Nephron progenitor cell (in vitro differentiated cells): ENCODE measurements around the gene PTK7.
A peak's percentile ranks its signal among the peaks of the same experiment; 100 is the strongest.

ENCODE experiments used
- DNase-seq: peaks from one replicate; pipeline ENCODE4 v3.0.0; 2021
- H3K27ac Mint-ChIP-seq: 2 replicates; pipeline ENCODE4 v1.8.0; 2021; ENCODE audit warnings: mild to moderate bottlenecking, moderate library complexity, mixed read lengths
- H3K27me3 Mint-ChIP-seq: 2 replicates; pipeline ENCODE4 v1.8.0; 2021; ENCODE audit warnings: mild to moderate bottlenecking, low read depth, mixed read lengths; ENCODE audit not compliant: poor library complexity
- H3K36me3 Mint-ChIP-seq: 2 replicates; pipeline ENCODE4 v1.8.0; 2021; ENCODE audit warnings: low read depth, mixed read lengths
- H3K4me1 Mint-ChIP-seq: 2 replicates; pipeline ENCODE4 v1.8.0; 2021; ENCODE audit warnings: mixed read lengths
- H3K4me3 Mint-ChIP-seq: 2 replicates; pipeline ENCODE4 v1.8.0; 2021; ENCODE audit warnings: mild to moderate bottlenecking, moderate library complexity, mixed read lengths
- H3K9me3 Mint-ChIP-seq: 2 replicates; pipeline ENCODE4 v1.8.0; 2021; ENCODE audit warnings: mild to moderate bottlenecking, moderate library complexity, mixed read lengths
- TF ChIP-seq, protein P1 (sequence below): fragments of 200-600 bp; sonication (generic); IDR thresholded peaks from 2 replicates; pipeline ENCODE4 v1.5.0; 2021; ENCODE audit warnings: antibody characterized with exemption

The PTK7 gene

GRCh38 chr6:43183441-43183840 is 107.3 kb downstream of the PTK7 start:
- peaks cover 41% of the 10 kb centered on the region for H3K36me3 Mint-ChIP-seq

DNA sequence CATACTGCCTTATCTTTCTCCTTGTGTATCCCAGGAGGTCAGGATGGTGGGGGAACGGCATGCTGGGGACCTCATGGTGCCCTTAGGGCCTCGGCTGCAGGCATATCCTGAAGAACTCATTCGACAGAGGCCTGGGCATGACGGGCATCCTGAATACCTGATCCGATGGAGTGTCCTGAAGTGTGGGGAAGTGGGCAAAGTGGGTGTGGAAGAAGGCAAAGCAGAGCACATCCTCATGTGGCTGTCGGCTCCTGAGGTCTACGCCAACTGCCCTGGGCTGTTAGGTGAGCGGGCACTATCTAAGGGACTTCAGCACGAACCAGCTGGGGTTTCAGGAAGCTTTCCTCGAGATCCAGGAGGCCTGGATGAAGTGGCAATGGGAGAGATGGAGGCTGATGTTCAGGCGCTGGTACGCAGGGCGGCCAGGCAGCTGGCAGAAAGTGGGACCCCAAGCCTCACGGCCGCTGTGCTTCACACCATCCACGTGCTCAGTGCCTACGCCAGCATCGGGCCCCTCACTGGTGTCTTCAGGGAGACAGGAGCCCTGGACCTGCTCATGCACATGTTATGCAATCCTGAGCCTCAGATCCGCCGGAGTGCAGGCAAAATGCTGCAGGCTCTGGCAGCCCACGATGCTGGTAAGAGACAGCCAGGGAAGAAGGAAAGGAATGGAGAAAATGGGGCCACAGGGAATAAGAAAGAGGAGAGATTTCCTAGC is 108.3 kb downstream of the PTK7 start:
- Mint-ChIP-seq H3K9me3 (no peaks in the 10 kb centered on the region), H3K36me3 (peaks cover 42% of the 10 kb centered on the region), H3K4me3 (peak overlapping the region; percentile 50), H3K4me1 (peaks cover 43% of the 10 kb centered on the region), H3K27ac (peak overlapping the region; percentile 24), H3K27me3 (no peaks in the 10 kb centered on the region)
- TF ChIP-seq, protein P1, sequence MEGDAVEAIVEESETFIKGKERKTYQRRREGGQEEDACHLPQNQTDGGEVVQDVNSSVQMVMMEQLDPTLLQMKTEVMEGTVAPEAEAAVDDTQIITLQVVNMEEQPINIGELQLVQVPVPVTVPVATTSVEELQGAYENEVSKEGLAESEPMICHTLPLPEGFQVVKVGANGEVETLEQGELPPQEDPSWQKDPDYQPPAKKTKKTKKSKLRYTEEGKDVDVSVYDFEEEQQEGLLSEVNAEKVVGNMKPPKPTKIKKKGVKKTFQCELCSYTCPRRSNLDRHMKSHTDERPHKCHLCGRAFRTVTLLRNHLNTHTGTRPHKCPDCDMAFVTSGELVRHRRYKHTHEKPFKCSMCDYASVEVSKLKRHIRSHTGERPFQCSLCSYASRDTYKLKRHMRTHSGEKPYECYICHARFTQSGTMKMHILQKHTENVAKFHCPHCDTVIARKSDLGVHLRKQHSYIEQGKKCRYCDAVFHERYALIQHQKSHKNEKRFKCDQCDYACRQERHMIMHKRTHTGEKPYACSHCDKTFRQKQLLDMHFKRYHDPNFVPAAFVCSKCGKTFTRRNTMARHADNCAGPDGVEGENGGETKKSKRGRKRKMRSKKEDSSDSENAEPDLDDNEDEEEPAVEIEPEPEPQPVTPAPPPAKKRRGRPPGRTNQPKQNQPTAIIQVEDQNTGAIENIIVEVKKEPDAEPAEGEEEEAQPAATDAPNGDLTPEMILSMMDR: no peak
- DNase-seq: no peak

More at GRCh38 chr6:43183441-43183840, 107.3 kb downstream of the PTK7 start:
- TF ChIP-seq, protein P1: no peak
- H3K4me3 Mint-ChIP-seq: peak overlapping the region; percentile 91
- no peaks in the 10 kb centered on the region for H3K27me3 Mint-ChIP-seq
- H3K4me1 Mint-ChIP-seq: peaks cover 53% of the 10 kb centered on the region
- no peak for DNase-seq
- no peaks in the 10 kb centered on the region for H3K9me3 Mint-ChIP-seq
- H3K27ac Mint-ChIP-seq: no peak overlapping the region

DNA sequence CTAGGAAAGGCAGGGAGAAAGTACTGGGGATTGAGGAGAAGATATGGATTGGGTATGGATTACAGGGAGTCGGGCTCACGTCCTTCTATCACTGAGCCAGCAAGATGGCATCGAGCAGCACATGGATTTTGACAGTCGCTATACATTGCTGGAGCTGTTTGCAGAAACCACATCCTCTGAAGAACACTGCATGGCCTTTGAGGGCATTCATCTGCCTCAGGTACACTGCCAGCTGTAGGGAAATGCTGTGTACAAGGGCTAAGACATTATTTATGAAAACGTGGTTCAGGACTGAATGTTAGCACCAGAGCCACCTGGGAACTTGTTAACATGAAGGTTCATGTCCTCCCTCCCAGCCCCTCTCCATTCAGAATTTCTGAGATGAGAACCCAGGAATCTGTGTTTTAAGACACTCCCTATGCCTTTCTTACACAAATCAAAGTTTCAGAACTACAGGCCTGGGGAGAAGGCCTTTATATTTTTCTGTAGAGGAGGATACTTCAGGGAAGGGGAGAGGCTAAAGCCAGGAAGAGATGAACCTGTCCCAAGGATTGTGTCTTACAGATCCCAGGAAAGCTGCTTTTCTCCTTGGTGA is 109.4 kb downstream of the PTK7 start:
- no peak for DNase-seq
- Mint-ChIP-seq H3K36me3 (peaks cover 42% of the 10 kb centered on the region), H3K27ac (no peak overlapping the region), H3K9me3 (no peaks in the 10 kb centered on the region), H3K4me1 (peaks cover 34% of the 10 kb centered on the region), H3K27me3 (no peaks in the 10 kb centered on the region), H3K4me3 (no peak overlapping the region)
- TF ChIP-seq, protein P1: no peak

DNA sequence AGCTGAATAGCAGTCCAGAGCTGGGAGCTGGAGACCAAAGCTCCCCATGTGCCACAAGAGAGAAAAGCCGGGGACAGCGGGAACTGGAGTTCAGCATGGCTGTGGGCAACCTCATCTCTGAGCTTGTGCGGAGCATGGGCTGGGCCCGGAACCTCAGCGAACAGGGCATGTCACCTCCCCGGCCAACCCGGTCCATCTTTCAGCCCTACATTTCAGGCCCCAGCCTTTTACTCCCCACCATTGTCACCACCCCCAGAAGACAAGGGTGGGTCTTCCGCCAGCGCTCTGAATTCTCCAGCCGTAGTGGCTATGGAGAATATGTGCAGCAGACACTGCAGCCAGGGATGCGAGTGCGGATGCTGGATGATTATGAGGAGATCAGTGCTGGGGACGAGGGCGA is 109.9 kb downstream of the PTK7 start:
- TF ChIP-seq, protein P1: no peak
- no peak overlapping the region for H3K27ac Mint-ChIP-seq
- H3K9me3 Mint-ChIP-seq: no peaks in the 10 kb centered on the region

DNA sequence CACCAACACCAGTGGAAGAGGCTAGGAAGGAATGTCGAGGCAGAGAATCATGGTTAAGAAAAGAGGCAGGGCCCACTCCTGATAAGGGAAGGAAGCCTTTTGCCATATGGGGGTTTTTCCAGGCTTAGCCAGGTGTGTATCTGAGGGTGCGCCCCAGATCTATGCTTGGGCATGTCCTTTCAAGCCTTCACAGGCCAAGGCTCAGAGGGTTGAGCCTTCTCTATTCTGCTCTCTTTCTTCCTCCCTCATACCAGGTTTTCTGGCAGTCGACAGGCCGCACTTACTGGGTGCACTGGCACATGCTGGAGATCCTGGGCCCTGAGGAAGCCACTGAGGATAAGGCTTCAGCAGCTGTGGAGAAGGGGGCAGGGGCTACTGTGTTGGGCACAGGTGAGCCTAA is 110.6 kb downstream of the PTK7 start:
- H3K27ac Mint-ChIP-seq: no peak overlapping the region
- DNase-seq: no peak
- H3K9me3 Mint-ChIP-seq: no peaks in the 10 kb centered on the region
- peaks cover 42% of the 10 kb centered on the region for H3K36me3 Mint-ChIP-seq
- TF ChIP-seq, protein P1: no peak
- H3K4me3 Mint-ChIP-seq: no peak overlapping the region
- peaks cover 22% of the 10 kb centered on the region for H3K4me1 Mint-ChIP-seq
- H3K27me3 Mint-ChIP-seq: no peaks in the 10 kb centered on the region

More for the DNA sequence above, 109.9 kb downstream of the PTK7 start:
- H3K36me3 Mint-ChIP-seq: peaks cover 42% of the 10 kb centered on the region
- DNase-seq: no peak
- no peaks in the 10 kb centered on the region for H3K27me3 Mint-ChIP-seq
- peaks cover 29% of the 10 kb centered on the region for H3K4me1 Mint-ChIP-seq
- H3K4me3 Mint-ChIP-seq: no peak overlapping the region

GRCh38 chr6:43187821-43188220 is 111.7 kb downstream of the PTK7 start:
- no peak for DNase-seq
- Mint-ChIP-seq H3K9me3 (no peaks in the 10 kb centered on the region), H3K27me3 (no peaks in the 10 kb centered on the region), H3K4me3 (no peak overlapping the region), H3K4me1 (peaks cover 15% of the 10 kb centered on the region), H3K36me3 (peaks cover 46% of the 10 kb centered on the region), H3K27ac (no peak overlapping the region)
- TF ChIP-seq, protein P1: no peak
